Osteocyte (in vitro differentiated cells): ENCODE measurements around the gene CDC14A. TPM values are rescaled to one million over a fixed set of nuclear protein-coding genes. Genes with fewer than 3 reads are reported as not detected.

Source experiments
- DNase-seq: peaks from one replicate; pipeline ENCODE4 v3.0.0; 2021; ENCODE audit warnings: mixed read lengths; ENCODE audit not compliant: unreplicated experiment; ENCODE audit errors: extremely low spot score
- H3K27ac Mint-ChIP-seq: one replicate; pipeline ENCODE4 v1.8.0; 2021; ENCODE audit warnings: mild to moderate bottlenecking, mixed read lengths; ENCODE audit not compliant: unreplicated experiment
- H3K27me3 Mint-ChIP-seq: one replicate; pipeline ENCODE4 v1.8.0; 2021; ENCODE audit warnings: mixed read lengths; ENCODE audit not compliant: unreplicated experiment
- H3K36me3 Mint-ChIP-seq: one replicate; pipeline ENCODE4 v1.8.0; 2021; ENCODE audit warnings: mixed read lengths; ENCODE audit not compliant: unreplicated experiment
- H3K4me1 Mint-ChIP-seq: one replicate; pipeline ENCODE4 v1.8.0; 2021; ENCODE audit warnings: mixed read lengths; ENCODE audit not compliant: unreplicated experiment
- H3K4me3 Mint-ChIP-seq: one replicate; pipeline ENCODE4 v1.8.0; 2021; ENCODE audit warnings: mild to moderate bottlenecking, moderate library complexity, mixed read lengths; ENCODE audit not compliant: unreplicated experiment
- H3K9me3 Mint-ChIP-seq: one replicate; pipeline ENCODE4 v1.8.0; 2021; ENCODE audit warnings: mixed read lengths; ENCODE audit not compliant: unreplicated experiment
- total RNA-seq: library from RNA; stranded (reverse); gene quantifications from 2 replicates; pipeline ENCODE4 v1.2.1, GENCODE V29; 2021
- TF ChIP-seq, protein P1 (sequence below): fragments of 200-600 bp; sonication (generic); IDR thresholded peaks from 2 replicates; pipeline ENCODE4 v1.5.0; 2021; ENCODE audit warnings: antibody characterized with exemption, mild to moderate bottlenecking, moderate library complexity

The CDC14A gene
- total RNA-seq, 1 donor from 2014 or later, result 2.8 TPM

GRCh38 chr1:100413035-100413434, 60.7 kb downstream of the CDC14A start:
- H3K4me3 Mint-ChIP-seq, result no peak overlapping the region
- H3K27ac Mint-ChIP-seq, result no peak overlapping the region
- H3K36me3 Mint-ChIP-seq, result no peaks in the 10 kb centered on the region
- no peaks in the 10 kb centered on the region for H3K9me3 Mint-ChIP-seq
- DNase-seq, result no peak
- peaks cover 8% of the 10 kb centered on the region for H3K4me1 Mint-ChIP-seq
- H3K27me3 Mint-ChIP-seq, result no peaks in the 10 kb centered on the region
- TF ChIP-seq, protein P1, sequence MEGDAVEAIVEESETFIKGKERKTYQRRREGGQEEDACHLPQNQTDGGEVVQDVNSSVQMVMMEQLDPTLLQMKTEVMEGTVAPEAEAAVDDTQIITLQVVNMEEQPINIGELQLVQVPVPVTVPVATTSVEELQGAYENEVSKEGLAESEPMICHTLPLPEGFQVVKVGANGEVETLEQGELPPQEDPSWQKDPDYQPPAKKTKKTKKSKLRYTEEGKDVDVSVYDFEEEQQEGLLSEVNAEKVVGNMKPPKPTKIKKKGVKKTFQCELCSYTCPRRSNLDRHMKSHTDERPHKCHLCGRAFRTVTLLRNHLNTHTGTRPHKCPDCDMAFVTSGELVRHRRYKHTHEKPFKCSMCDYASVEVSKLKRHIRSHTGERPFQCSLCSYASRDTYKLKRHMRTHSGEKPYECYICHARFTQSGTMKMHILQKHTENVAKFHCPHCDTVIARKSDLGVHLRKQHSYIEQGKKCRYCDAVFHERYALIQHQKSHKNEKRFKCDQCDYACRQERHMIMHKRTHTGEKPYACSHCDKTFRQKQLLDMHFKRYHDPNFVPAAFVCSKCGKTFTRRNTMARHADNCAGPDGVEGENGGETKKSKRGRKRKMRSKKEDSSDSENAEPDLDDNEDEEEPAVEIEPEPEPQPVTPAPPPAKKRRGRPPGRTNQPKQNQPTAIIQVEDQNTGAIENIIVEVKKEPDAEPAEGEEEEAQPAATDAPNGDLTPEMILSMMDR, result no peak

- H3K36me3 Mint-ChIP-seq, result no peaks in the 10 kb centered on the region
- no peak overlapping the region for H3K4me3 Mint-ChIP-seq
- no peaks in the 10 kb centered on the region for H3K27me3 Mint-ChIP-seq
- no peak overlapping the region for H3K27ac Mint-ChIP-seq
- no peak for DNase-seq
- no peaks in the 10 kb centered on the region for H3K9me3 Mint-ChIP-seq
- TF ChIP-seq, protein P1, result no peak
- H3K4me1 Mint-ChIP-seq, result peaks cover 8% of the 10 kb centered on the region
Measured at GRCh38 chr1:100414693-100415497, 62.6 kb downstream of the CDC14A start.

DNA sequence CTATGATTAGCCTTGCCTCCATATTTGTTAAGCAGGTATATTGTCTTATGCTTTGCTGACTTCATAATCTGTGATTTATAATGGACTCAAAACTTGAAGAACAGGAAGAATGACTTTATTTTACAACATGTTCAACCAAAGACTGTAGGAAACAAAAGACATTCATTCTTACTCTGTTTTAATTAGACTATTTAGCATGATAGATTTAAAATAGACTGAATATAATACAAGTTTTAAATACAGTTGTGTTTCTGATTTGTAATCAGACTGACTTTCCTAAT, 63.1 kb downstream of the CDC14A start:
- TF ChIP-seq, protein P1, result no peak
- no peaks in the 10 kb centered on the region for H3K36me3 Mint-ChIP-seq
- peaks cover 8% of the 10 kb centered on the region for H3K4me1 Mint-ChIP-seq
- H3K9me3 Mint-ChIP-seq, result no peaks in the 10 kb centered on the region
- no peak overlapping the region for H3K27ac Mint-ChIP-seq
- no peaks in the 10 kb centered on the region for H3K27me3 Mint-ChIP-seq
- H3K4me3 Mint-ChIP-seq, result no peak overlapping the region
- no peak for DNase-seq

DNA sequence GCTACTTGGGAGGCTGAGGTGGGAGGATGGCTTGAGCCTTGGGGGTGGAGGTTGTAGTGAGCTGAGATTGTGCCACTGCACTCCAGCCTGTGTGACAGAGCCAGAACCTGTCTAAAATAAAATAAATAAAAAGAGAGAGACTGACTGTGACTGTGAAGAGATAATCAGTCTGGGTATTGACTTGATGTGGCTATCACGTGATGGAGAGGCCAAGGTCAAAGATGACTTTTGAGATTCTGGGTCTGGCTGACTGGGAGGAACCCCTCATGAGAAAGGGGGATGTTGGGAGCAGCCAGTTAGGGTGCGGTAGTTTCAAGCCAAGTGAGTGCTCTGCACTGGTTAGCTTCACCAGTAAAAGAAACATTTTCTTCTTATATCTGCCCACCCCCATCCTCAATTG, 66.8 kb downstream of the CDC14A start:
- Mint-ChIP-seq H3K27me3 (no peaks in the 10 kb centered on the region), H3K4me3 (no peak overlapping the region), H3K9me3 (no peaks in the 10 kb centered on the region), H3K27ac (no peak overlapping the region), H3K4me1 (no peaks in the 10 kb centered on the region), H3K36me3 (no peaks in the 10 kb centered on the region)
- DNase-seq, result no peak
- TF ChIP-seq, protein P1, result no peak

GRCh38 chr1:100422065-100422464, 69.8 kb downstream of the CDC14A start:
- no peaks in the 10 kb centered on the region for H3K4me1 Mint-ChIP-seq
- no peaks in the 10 kb centered on the region for H3K36me3 Mint-ChIP-seq
- no peak overlapping the region for H3K27ac Mint-ChIP-seq
- H3K9me3 Mint-ChIP-seq, result no peaks in the 10 kb centered on the region
- H3K27me3 Mint-ChIP-seq, result no peaks in the 10 kb centered on the region
- no peak overlapping the region for H3K4me3 Mint-ChIP-seq
- TF ChIP-seq, protein P1, result no peak
- DNase-seq, result no peak
